Measurements from ENCODE around the gene ZNF829. TPM values are rescaled to one million over a fixed set of nuclear protein-coding genes. Genes with fewer than 3 reads are reported as not detected.

ZNF829 gene
- total RNA-seq, 1 donor from 2014 or later: 3.0 TPM

- TF ChIP-seq CTCF (IDR thresholded peaks at IDR 0.05; ENCODE audit: insufficient read depth, low read length, poor library complexity, severe bottlenecking): no peak
- Histone ChIP-seq H3K27me3 (ENCODE audit: control insufficient read depth, insufficient read depth, low read length) (no peaks in the 10 kb centered on the region), H3K4me3 (ENCODE audit: low read depth, low read length) (no peak overlapping the region), H3K36me3 (ENCODE audit: control insufficient read depth, insufficient read depth, low read length) (no peaks in the 10 kb centered on the region)
- DNase-seq (ENCODE audit: low read depth): no peak
Observed at GRCh38 chr19:36931684-36932083, 15.6 kb upstream of the ZNF829 start.

- Histone ChIP-seq H3K36me3 (ENCODE audit: control insufficient read depth, insufficient read depth, low read length) (no peaks in the 10 kb centered on the region), H3K4me3 (ENCODE audit: low read depth, low read length) (no peak overlapping the region), H3K27me3 (ENCODE audit: control insufficient read depth, insufficient read depth, low read length) (no peaks in the 10 kb centered on the region)
- no peak for TF ChIP-seq CTCF (IDR thresholded peaks at IDR 0.05; ENCODE audit: insufficient read depth, low read length, poor library complexity, severe bottlenecking)
- DNase-seq (ENCODE audit: low read depth): no peak
Observed at GRCh38 chr19:36918090-36918489, 2.0 kb upstream of the ZNF829 start.

- no peak for TF ChIP-seq CTCF (IDR thresholded peaks at IDR 0.05; ENCODE audit: insufficient read depth, low read length, poor library complexity, severe bottlenecking)
Observed at GRCh38 chr19:36916991-36917390, 900 bp upstream of the ZNF829 start.

GRCh38 chr19:36898422-36898821, 17.7 kb downstream of the ZNF829 start:
- TF ChIP-seq CTCF (IDR thresholded peaks at IDR 0.05; ENCODE audit: insufficient read depth, low read length, poor library complexity, severe bottlenecking): no peak
- no peak overlapping the region for H3K4me3 ChIP-seq (ENCODE audit: low read depth, low read length)

More at GRCh38 chr19:36916991-36917390, 900 bp upstream of the ZNF829 start:
- Histone ChIP-seq H3K27me3 (ENCODE audit: control insufficient read depth, insufficient read depth, low read length) (no peaks in the 10 kb centered on the region), H3K4me3 (ENCODE audit: low read depth, low read length) (peak overlapping the region; percentile 87), H3K36me3 (ENCODE audit: control insufficient read depth, insufficient read depth, low read length) (no peaks in the 10 kb centered on the region)
- no peak for DNase-seq (ENCODE audit: low read depth)

GRCh38 chr19:36894849-36895383, 21.2 kb downstream of the ZNF829 start:
- no peak for TF ChIP-seq CTCF (IDR thresholded peaks at IDR 0.05; ENCODE audit: insufficient read depth, low read length, poor library complexity, severe bottlenecking)
- Histone ChIP-seq H3K27me3 (ENCODE audit: control insufficient read depth, insufficient read depth, low read length) (no peaks in the 10 kb centered on the region), H3K4me3 (ENCODE audit: low read depth, low read length) (no peak overlapping the region), H3K36me3 (ENCODE audit: control insufficient read depth, insufficient read depth, low read length) (peaks cover 1% of the 10 kb centered on the region)
- no peak for DNase-seq (ENCODE audit: low read depth)

More at GRCh38 chr19:36898422-36898821, 17.7 kb downstream of the ZNF829 start:
- Histone ChIP-seq H3K36me3 (ENCODE audit: control insufficient read depth, insufficient read depth, low read length) (no peaks in the 10 kb centered on the region), H3K27me3 (ENCODE audit: control insufficient read depth, insufficient read depth, low read length) (no peaks in the 10 kb centered on the region)
- no peak for DNase-seq (ENCODE audit: low read depth)

GRCh38 chr19:36891768-36892357, 24.2 kb downstream of the ZNF829 start:
- TF ChIP-seq CTCF (IDR thresholded peaks at IDR 0.05; ENCODE audit: insufficient read depth, low read length, poor library complexity, severe bottlenecking): no peak
- Histone ChIP-seq H3K27me3 (ENCODE audit: control insufficient read depth, insufficient read depth, low read length) (no peaks in the 10 kb centered on the region), H3K36me3 (ENCODE audit: control insufficient read depth, insufficient read depth, low read length) (peaks cover 1% of the 10 kb centered on the region), H3K4me3 (ENCODE audit: low read depth, low read length) (no peak overlapping the region)
- DNase-seq (ENCODE audit: low read depth): no peak
